ENCODE results near the gene C16orf90.
"Not testable (repeated sequence)": the region's sequence is repeated elsewhere in the genome, so short reads cannot be mapped to it uniquely, and the experiment has no call there.

The C16orf90 gene, protein sequence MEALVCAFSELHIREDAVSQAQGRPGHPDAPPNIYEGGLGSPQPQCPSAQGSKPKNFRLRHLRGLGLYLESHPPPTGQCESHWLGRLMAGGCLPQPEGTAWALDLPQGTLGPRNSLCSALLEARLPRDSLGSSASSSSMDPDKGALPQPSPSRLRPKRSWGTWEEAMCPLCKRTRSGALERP

DNA sequence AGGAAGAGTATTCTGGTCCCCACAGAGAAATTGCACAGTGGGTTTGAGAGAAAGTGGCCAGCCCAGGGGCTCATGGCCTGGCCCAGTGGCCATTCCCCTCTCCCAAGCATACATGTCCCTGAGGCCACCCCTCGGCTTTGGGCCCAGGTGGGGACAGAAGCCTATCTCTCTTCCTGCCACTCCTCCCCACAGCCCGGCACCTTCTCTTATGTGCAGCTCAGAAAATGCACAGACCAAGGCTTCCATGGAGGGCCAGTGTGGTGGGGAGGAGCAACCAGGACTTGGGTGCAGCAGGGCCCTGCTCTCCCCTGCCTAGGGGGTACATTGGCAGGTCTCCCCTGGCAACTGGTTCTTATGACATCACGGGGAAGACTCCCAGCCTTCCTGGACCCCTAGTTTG is at the start of gene C16orf90:
Gene C16orf90, minus strand, starts transcription at position 314 of the 400 bp plus-strand sequence. Its CDS starts 68 bp downstream, at position 246.
- DNase-seq (ENCODE audit: insufficient read length, low spot score), result no peak
- FAIRE-seq, result no peak
- TF ChIP-seq POLR2A (IDR thresholded peaks at IDR 0.05; ENCODE audit: low read depth, low read length), result no peak

DNA sequence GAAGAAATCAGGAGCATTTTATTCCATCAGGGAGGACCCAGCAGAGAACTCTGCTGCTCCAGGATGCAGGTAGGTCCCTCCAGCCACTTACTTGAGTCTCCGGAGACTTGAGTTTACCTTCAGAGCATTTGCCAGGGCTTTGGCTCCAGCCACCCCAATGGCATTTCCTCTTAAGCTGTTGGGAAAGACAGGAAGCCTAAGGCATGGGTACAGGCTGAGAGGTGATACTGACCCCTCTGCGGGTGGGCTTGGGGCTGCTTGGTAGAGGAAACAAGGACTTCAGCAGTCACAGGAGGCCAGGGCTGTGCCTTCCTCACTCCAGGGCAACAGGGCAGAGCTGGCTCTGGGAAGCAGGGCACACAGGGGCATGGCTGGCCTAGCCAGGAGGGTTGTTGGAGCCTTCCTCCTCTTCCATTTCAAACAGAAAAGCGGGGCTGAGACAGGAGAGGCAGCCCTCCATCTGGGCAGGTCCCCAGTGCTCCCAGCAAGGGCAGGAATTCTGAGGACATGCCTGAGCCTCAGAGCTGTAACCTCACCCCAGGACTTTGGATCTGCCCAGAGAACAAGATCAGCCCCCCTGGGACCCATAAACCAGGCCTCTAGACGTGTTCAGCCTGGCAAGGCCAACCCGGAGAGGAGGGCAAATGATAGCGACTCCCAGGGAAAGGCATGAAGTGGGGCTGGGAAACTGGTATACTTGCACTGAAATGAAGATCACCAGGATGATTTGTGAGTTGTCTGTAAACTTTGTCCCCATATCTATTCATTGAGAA is 47.5 kb upstream of the C16orf90 start:
- no peak for FAIRE-seq

DNA sequence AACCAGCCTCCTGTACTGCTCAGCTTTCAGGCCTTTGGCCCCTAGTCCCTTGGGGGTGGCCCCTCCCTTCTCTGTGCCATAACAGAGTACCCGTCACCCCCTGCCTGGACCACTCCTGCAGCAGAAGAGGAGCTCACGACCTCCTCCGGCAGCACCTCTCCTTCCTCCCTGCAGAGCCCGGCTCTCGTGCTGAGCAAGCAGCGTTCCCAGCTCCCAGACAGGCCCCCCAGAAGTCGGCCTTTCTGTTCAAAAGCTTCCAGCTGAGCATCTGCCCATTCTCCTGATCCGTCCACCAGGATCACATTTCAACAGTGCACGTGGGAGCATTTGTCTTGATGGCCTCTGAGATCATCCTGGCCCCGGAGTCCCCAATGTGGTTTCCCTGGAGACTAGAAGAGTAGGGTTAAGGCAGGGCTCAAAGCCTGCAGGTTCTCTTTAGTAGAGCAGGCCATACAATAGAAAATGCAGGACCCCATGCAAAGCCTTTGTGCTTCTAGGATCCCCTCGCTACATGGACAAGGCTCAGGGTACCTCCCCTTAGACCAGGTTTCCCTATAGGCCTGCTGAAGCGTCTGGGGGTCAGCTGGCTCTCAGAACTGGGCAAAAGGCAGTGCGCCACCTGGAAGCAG is 46.4 kb upstream of the C16orf90 start:
- TF ChIP-seq POLR2A (IDR thresholded peaks at IDR 0.05; ENCODE audit: low read depth, low read length), result no peak
- FAIRE-seq (no peak), DNase-seq (ENCODE audit: insufficient read length, low spot score) (no peak)

More for the DNA sequence above, 47.5 kb upstream of the C16orf90 start:
- TF ChIP-seq POLR2A (IDR thresholded peaks at IDR 0.05; ENCODE audit: low read depth, low read length), result no peak
- DNase-seq (ENCODE audit: insufficient read length, low spot score), result no peak

DNA sequence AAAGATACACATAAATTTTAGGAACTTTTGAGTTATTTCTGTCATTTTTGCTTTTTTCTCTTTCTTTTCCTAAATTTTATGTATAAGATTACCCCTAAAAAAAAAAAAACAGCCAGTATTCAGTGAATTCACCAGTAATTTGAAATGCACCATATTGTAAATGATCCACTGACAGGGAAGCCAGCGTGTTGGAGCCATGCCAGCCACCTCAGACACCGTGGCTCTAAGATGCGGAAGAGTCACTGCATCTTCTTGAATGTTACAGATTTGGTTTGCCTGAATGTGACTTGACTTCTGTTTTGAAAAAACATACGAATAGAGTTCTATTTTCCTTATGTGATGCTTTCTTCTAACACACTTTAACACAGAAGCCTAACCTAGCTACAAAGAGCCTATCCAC is 42.9 kb upstream of the C16orf90 start:
- DNase-seq (ENCODE audit: insufficient read length, low spot score) (no peak), FAIRE-seq (no peak)
- TF ChIP-seq POLR2A (IDR thresholded peaks at IDR 0.05; ENCODE audit: low read depth, low read length), result no peak

DNA sequence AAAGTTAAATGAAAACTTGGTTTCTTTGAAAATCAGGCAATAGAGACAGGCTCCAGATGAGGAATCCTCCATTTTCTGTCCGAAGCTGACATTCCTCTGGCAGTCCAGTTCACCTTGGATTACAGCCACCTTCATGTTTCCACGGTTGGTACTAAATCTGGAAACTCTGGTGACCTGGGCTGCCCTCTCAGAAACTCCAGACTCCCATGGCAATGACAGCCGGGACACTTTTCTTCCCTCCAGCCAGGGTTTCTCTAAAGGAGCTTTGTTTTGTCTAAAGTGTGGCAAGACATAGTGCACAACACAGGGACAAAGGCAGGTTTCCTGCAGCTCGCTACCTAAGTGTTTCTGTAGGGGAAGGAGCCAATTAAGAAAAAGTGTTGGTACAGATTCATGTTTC is 41.6 kb upstream of the C16orf90 start:
- no peak for FAIRE-seq
- DNase-seq (ENCODE audit: insufficient read length, low spot score), result no peak
- no peak for TF ChIP-seq POLR2A (IDR thresholded peaks at IDR 0.05; ENCODE audit: low read depth, low read length)

DNA sequence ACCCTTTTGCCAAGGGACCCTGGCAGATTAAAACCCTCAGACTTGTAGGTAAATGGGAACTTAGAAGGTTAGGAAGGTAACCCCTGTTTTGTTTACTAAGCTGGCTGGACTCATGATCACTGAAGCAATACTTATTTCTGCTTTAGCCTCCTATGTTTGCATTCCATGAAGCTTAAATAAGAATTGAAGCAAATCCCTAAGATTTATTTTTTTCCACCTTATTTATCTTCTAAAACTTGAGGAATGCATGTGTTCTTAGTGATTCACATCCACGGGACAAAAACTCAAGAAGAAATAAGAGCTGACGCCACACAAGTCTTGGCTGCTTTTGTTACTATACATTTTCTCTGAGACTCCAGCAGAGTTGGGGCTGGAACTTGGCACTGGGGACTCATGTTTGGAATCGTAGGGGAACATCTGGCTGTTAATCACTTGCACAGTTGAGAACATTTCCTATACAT is 41.0 kb upstream of the C16orf90 start:
- TF ChIP-seq POLR2A (IDR thresholded peaks at IDR 0.05; ENCODE audit: low read depth, low read length), result no peak
- DNase-seq (ENCODE audit: insufficient read length, low spot score), result no peak
- no peak for FAIRE-seq

DNA sequence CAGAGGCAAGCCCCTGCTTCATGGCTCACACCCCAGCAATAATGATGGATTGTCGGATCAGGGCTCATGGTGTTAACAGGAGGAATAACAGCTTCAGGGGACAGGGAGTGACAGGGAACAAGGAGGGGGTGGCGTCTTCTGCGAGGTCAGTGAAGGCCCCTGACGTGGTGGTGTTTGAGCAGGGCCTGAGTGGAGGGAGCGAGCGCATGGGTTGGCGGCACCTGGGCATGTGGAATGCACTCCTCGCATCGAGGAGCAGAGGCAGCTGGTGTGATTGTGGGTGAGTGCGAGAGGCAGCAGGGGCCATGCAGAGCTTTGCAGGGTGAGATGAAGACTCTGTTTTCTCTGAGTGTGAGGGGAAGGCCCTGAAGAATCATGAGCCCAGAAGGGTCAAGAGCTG is 38.8 kb upstream of the C16orf90 start:
- DNase-seq (ENCODE audit: insufficient read length, low spot score) (no peak), FAIRE-seq (no peak)
- TF ChIP-seq POLR2A (IDR thresholded peaks at IDR 0.05; ENCODE audit: low read depth, low read length), result no peak

DNA sequence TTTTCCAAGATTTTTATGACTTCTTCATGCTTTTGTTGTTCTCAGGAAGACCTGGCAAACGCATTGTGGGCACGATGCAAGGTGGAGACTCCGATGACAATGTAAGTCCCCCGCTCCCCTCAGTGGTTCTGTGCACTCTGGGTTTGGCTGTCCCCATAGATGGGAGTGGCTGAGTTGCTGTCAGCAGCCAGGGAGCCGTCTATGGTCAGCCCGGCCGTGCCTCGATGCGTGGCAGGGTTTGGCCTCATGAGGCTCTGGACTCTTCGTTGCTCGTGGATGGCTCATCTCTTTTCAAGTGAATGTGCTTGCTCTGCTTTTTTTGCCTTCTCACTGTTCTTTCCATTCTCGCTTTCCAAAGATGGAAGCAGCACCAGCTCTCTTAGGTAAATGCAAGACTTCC is 37.5 kb upstream of the C16orf90 start:
- no peak for TF ChIP-seq POLR2A (IDR thresholded peaks at IDR 0.05; ENCODE audit: low read depth, low read length)
- no peak for FAIRE-seq
- DNase-seq (ENCODE audit: insufficient read length, low spot score), result no peak

DNA sequence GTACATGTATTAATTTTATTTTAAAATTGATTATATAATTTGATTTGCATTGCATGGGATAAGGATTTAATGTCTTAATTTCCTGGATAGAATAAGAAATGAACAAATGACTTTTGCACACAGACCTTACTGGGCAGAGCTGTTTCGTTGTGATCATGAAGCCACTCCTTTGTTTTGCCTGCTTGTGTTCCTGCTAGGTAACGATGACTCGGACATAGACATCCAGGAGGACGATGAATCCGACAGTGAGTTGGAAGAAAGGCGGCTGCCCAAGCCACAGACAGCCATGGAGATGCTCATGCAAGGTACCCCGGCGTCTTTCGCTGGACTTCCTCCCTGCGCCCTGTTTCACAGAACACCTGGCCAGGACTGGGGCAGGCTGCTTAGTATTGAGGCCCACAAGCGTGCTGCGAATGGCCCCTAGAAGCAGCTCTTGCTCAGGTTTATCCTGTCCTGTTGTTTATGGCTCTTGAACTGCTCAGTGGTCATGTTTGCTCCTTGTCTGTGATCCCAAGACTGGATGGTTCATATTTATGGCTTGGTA is 35.2 kb upstream of the C16orf90 start:
- FAIRE-seq (no peak), DNase-seq (ENCODE audit: insufficient read length, low spot score) (no peak)
- TF ChIP-seq POLR2A (IDR thresholded peaks at IDR 0.05; ENCODE audit: low read depth, low read length), result no peak

DNA sequence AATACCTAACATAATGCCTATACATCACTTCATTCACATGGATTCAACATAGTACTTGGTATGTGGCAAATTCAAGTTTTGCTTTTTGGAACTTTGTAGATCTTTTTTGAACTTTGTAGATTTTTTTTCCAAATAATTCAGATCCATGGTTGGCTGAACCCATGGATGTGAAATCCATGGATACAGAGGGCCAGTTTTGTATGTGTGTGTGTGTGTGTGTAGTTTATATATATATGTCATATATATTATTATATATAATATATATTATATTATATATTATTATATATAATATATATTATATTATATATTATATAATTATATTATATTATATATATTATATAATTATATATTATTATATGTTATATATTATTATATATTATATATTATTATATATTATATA is 33.9 kb upstream of the C16orf90 start:
- DNase-seq (ENCODE audit: insufficient read length, low spot score), result no peak
- TF ChIP-seq POLR2A (IDR thresholded peaks at IDR 0.05; ENCODE audit: low read depth, low read length), result no peak
- FAIRE-seq, result no peak

DNA sequence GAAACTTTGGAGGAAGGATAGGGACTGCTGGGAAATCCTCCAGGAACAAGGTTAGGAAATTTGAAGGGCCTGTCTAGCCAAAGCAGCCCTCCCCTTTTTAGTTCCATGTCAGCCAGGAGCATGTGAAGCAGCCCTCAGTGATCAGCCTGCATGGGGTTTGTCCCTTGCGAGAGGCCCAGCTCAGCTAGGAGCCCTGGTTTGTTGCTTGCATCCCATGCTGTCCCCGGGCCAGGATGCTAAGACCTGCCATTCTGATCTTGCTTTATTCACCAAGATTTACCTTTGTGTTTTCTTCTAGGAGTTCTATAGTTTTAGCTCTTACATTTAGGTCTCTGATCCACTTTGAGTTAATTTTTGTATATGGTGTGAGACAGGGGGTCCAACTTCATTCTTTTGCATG is 33.1 kb upstream of the C16orf90 start:
- FAIRE-seq, result no peak

DNA sequence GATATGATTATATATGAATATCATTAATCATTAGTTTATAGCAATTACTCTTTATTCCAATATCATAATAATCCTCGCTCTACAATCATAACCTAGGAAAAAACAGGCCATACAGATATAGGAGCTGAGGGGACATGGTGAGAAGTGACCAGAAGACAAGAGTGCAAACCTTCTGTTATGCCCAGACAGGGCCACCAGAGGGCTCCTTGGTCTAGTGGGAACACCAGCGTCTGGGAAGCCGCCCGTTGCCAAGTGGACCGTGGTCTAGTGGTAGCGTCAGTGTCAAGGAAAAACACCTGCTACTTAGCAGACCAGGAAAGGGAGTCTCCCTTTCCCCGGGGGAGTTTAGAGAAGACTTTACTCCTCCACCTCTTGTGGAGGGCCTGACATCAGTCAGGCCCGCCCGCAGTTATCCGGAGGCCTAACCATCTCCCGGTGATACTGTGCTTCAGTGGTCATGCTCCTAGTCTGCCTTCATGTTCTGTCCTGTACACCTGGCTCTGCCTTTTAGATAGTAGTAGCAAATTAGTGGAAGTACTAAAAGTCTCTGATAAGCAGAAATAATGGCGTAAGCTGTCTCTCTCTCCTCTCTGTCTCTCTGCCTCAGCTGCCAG is 32.0 kb upstream of the C16orf90 start:
- not testable (repeated sequence) for DNase-seq (ENCODE audit: insufficient read length, low spot score); FAIRE-seq

More for the DNA sequence above, 33.1 kb upstream of the C16orf90 start:
- no peak for DNase-seq (ENCODE audit: insufficient read length, low spot score)
- TF ChIP-seq POLR2A (IDR thresholded peaks at IDR 0.05; ENCODE audit: low read depth, low read length), result no peak

DNA sequence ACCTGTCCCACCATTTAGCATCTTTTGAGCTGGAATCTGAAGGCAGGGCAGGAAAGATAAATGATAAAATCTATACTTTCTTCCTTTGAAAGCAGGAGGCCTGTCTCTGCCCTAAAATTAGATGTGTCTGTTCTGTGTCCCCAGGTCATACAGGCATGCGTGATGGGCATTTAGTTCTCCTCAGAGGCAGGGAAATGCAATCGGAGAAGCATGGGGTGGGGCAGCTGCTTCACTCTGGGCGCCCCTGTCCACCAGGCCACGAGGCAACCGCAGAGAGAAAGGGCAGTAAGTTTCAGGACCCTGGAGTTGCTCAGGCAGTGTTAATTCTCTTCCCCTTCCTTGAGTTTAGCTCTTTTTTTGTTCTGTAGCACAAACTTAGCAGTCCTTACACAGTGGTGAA is 30.7 kb upstream of the C16orf90 start:
- TF ChIP-seq POLR2A (IDR thresholded peaks at IDR 0.05; ENCODE audit: low read depth, low read length), result no peak
- FAIRE-seq, result no peak
- no peak for DNase-seq (ENCODE audit: insufficient read length, low spot score)

DNA sequence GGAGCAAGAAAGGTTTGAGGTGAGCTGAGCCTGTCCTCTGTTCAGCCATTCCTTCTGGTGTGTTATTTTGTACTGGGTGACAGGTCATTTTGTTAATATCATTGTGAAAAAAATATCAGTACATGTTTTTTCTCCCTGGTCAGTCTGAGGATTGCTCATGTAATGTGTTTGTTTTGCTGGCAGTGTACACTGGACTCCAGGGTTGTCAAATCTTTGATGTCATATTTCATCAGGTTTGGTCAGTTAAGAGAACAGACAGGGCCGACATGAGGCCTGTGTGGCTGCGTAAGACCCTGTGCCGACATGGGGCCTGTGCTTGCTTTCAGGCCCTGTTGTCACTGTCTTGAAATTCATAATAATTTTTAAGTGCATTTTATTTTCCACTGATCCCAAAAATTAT is 28.0 kb upstream of the C16orf90 start:
- DNase-seq (ENCODE audit: insufficient read length, low spot score) (no peak), FAIRE-seq (no peak)

More for the DNA sequence above, 28.0 kb upstream of the C16orf90 start:
- no peak for TF ChIP-seq POLR2A (IDR thresholded peaks at IDR 0.05; ENCODE audit: low read depth, low read length)

All from H54 (cell line).